ENCODE measurements around the gene ZSCAN30.

The ZSCAN30 gene

DNA sequence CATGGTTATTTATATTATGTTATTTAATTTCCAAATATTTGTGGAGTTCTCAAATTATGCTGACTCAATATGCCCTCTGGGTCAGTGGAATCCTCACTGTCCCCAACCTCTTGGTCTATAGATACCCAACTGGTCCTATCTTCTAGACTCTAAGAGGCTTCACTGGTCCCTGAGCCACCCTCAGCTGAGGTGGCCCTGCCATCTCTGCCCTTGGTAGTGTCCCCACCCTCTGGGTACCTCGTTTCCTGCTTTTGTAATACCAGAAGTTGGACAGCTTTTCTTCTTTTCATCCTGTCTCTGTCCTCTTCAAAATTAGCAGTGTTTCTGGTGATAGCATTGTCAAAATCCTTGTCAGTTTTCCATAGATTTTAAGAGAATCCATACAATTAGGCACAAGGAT, 11.9 kb downstream of the ZSCAN30 start:
- DNase-seq, result no peak

DNA sequence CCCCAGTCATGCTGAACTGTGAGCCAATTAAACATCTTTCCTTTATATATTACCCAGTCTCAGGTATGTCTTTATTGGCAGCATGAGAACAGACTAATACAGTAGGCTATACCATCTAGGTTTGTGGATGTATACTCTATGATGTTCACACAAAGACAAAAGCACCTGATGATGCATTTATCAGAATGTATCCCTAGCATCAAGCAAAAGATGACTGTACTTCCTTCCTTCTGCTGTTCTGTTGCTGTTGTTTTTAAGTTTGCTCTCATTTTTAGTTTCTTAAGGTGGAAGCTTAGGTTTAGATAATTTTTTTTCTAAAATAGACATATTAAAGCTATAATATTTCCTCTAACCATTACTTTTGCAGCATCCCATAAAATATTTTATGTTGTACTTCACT, 12.4 kb downstream of the ZSCAN30 start:
- no peak for DNase-seq

DNA sequence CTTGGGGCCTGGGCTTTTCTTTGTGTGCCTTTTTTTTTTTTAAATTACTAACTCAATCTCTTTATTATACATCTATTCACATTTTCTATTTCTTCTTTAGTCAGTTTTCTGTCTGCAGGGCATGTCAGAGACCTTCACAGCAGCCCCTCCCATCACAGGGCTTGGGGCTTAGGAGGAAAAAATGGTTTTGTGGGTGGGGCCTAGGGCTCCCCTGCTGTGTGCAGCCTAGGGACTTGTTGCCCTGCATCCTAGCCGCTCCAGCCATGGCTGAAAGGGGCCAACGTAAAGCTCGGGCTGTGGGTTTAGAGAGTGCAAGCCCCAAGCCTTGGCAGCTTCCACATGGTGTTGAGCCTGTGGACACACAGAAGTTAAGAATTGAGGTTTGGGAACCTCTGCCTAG, 13.8 kb downstream of the ZSCAN30 start:
- DNase-seq, result no peak

DNA sequence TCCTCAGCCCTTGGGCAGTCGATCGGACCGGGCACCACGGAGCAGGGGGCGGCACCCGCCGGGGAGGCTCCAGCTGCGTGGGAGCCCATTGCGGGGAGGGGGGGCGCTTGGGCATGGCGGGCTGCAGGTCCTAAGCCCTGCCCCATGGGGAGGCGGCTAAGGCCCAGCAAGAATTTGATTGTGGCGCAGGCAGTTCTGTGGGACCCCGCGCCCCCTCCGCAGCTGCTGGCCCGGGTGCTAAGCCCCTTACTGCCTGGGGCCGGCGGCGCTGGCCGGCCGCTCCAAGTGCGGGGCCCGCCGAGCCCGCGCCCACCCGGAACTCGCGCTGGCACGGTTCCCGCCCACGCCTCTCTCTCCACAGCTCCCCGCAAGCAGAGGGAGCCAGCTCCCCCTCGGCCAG, 18.4 kb downstream of the ZSCAN30 start:
- no peak for DNase-seq

DNA sequence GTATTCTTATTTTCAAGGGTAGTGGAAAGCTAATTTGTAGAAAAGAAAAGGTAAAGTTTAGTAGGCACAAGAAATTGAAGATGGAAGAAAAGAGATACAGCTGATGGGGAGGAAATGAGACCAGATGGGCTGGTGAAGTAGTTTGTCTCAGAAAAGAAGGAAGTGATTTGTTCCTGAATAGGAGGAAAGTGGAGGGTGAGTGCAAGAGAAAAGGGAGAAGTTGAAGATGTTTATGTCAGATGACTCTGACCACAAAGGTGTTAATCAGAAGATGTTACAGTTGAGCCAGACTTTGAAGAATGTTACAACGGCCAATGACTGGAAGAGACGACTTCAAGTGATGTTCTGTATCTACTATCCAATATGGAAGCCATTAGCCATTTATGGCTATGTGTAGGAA, 21.2 kb downstream of the ZSCAN30 start:
- no peak for DNase-seq

DNA sequence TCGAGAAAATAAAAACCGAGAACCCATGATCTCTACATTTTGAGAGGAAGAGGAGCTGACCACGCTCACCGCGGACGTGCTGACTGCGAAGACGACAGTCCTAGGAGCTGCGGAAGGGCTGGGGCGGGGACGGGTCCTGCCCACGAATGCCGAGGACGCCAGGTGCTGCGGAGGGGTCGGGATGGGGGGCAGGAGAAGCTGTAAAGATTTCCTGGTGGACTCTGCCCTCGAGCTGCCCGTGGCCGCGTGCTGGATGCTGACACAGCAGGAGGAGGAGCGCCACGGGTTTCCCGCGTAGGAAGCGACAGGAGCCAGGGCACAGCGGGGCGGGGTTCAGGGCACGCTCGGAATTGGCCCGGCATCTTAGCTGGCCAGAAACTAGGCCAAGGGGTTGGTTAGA, 22.2 kb downstream of the ZSCAN30 start:
- DNase-seq, result no peak

DNA sequence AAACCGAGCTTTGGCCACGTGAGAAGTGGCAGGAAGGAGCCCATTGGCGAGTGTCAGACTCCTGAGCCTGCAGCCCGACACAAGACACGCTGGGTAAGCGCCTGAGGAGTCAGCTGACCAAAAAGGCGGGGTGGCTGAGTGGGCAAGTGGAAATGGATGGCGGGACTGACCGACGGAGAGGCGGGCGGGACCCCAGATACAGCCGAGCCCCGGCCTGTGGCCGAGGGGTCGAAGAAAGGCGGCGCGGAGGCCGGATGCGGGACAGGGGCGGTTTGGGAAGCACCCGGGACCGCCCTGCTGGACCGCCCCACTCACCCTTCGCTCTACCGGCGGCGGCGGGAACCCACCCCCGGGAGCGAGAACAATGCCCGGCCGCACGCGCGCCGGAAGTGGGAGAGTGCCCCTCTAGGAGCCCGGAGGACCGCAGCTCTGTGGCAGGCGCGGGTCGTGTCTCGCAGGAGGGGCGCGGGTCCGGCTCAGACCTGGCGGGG, 22.8 kb downstream of the ZSCAN30 start:
- DNase-seq, result no peak

DNA sequence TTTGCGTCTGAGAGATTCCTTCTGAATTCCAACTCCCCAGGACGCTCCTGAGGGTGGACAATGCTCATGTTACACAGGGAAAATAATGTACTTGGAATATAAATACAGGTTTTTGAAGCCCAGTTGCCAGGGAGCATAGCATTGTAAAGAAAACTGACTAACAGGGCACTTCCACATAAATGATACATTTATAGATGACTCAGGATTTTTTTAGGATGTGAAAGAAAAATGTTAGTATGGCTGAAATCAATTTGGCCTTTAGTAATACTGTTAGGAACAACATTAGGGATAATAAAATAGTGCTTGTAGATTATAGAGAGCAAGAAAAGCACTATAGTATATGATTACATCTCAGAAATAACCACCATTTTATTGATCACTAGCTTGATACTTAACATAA, 25.6 kb downstream of the ZSCAN30 start:
- no peak for DNase-seq

DNA sequence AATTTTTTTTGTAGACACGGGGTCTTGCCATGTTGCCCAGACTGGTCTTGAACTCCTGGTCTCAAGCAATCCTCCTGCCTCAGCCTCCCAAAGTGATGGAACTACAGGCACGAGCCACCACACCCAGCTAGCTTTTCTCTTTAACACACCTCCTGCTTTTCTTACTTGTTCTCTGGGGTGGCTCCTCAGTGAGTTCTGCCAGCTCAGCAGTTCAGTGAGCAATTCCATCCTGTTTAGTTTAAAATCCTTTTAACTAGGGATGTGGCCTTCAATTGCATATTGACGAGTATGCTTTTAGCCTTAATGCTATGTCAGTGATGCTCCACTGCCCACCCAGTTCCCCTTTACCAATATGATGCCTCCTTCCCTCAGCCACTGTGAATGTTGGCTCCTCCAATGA, 33.1 kb downstream of the ZSCAN30 start:
- no peak for DNase-seq

DNA sequence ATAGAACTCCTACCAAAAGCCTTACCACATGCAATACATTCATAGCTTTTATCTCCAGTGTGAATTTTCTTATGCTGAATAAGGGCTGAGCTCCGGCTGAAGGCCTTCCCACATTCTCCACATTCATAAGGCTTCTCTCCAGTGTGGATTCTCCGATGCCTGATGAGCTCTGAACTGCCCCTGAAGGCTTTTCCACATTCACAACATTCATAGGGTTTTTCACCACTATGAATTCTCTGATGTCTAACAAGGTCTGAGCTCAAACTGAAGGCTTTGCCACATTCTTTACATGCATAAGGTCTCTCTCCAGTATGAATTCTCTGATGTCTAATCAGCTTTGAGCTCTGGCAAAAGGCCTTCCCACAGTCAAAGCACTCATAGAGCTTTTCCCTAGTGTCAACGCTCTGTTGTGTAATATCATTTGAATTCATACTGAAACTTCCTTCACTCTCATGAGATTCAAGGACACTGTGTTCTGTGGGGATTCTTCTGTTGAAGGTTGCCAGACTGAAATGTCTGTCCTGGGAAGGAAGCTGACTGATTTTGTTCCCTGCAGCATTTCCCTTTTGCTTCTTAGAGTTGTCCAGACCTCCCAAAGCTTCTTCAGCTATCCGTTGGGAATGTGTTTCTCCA, 36.3 kb downstream of the ZSCAN30 start:
- DNase-seq, result no peak

DNA sequence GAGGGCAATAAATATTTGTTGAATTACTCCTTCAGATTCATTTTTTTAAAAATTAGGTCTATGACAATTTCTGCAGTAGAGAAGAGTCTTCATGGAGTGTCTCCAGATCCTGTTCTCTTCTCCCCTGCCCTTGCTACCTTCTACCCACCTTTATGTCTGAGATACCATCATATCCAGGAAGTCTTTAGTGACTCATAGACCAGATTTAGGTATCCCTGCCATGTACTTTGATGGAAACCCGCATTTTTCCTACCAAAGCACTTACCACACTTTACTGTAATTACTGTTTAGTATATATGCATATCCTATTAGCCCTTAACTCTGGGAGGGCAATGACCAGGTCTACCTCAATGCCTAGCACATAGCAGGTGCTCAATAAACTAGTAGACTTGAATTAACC, 37.6 kb downstream of the ZSCAN30 start:
- DNase-seq, result no peak

DNA sequence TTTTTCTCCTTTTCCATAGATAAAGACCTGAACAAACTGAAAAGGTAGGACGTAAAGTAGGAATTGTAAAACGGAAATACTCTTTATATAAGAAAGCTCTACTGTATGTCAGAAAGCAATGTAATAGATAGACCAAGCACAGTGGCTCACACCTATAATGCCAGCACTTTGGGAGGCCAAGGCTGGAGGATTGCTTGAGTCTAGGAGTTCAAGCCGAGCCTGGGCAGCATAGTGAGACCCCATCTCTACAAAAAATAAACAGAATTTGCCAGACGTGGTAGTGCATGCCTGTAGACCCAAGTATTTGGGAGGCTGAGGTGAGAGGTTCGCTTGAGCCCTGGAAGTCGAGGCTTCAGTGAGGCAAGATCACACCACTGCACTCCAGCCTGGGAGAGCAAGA, 41.6 kb downstream of the ZSCAN30 start:
- DNase-seq, result no peak

DNA sequence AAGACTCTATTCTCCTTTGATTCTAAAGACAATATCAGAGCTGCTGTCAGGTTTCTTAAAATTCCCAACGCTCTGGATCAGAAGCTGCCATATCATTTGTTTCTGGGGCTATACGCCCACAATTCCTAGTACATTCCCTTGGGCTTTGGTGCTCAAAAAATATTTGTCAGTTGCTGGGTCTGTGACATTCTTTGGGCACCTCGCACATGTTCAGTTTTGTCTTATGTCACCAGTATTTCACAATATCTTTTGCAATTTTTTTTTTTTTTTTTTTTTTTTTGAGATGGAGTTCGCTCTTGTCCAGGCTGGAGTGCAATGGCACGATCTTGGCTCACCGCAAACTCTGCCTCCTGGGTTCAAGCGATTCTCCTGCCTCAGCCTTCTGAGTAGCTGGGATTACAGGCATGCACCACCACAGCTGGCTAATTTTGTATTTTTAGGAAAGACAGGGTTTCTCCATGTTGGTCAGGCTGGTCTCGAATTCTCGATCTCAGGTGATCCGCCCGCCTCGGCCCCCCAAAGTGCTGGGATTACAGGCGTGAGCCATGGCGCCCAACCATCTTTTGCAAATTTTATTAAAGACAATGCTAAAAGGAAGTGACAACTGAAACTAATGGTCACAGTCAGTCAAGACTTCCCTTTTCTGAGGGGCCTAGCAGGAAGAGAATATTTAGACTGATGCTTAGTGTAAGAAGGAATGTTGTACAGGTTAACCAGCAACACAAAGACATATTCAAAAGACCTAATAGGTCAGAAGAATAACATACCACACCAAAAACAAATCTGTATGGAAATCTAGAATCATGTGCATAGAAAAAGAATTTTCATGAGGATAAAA, 42.4 kb downstream of the ZSCAN30 start:
- no peak for DNase-seq

DNA sequence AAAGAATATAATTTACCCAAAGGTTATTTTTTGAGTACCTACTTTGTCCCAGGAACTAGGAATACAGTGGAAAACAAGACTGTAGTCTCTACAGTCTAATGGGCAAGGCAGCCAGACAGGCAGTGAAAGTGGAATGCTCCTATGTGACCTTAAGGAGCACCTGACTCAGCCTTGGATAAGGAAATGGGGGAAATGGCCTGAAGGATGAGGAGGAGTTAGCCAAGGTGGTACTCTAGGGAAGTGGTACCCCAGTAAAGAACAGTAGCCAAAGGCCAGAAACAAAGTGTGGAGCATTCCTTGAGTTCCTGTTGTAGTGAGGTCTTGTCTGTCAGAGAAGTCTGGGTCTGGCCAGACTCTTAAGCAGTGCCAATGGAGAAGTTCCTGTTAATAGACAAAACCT, 43.2 kb downstream of the ZSCAN30 start:
- no peak for DNase-seq

DNA sequence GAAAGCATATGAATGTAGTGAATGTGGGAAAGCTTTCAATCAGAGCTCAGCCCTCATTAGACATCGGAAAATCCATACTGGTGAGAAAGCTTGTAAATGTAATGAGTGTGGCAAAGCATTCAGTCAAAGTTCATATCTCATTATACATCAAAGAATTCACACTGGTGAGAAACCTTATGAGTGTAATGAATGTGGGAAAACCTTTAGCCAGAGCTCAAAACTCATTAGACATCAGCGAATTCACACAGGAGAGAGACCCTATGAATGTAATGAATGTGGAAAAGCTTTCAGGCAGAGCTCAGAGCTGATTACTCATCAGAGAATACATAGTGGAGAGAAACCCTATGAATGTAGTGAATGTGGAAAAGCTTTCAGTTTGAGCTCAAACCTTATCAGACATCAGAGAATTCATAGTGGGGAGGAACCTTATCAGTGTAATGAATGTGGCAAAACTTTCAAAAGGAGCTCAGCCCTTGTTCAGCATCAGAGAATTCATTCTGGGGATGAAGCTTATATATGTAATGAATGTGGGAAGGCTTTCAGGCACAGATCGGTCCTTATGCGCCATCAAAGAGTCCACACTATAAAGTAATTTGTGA, 44.2 kb downstream of the ZSCAN30 start:
- no peak for DNase-seq

DNA sequence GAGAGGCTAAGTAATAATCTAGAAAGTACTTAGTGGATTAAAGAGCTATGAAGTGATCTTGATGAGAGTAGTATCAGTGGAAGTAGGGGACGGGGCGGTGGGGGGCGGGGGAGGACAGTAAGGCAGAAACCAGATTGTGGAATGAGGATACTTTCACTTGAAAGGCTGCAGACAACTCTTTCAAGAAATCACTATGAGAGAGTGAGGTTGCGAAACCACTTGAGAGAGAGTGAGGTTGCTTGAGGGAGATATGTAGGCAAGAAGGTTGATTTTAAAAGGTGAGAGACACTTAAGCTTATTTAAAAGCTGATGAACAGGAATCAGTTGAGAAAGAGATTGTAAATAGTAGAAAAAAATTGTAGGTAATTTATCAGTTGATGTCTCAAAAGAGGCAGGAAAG, 45.4 kb downstream of the ZSCAN30 start:
- no peak for DNase-seq

DNA sequence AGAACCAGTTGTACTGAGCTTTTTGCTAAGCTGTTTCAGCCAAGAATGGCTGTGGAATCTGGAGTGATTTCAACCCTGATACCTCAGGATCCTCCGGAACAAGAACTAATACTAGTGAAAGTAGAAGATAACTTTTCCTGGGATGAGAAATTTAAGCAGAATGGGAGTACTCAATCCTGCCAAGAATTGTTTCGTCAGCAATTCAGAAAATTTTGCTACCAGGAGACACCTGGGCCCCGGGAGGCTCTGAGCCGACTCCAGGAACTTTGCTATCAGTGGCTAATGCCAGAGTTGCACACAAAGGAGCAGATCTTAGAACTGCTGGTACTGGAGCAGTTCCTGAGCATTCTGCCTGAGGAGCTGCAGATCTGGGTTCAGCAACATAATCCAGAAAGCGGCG, 47.6 kb downstream of the ZSCAN30 start:
- no peak for DNase-seq

DNA sequence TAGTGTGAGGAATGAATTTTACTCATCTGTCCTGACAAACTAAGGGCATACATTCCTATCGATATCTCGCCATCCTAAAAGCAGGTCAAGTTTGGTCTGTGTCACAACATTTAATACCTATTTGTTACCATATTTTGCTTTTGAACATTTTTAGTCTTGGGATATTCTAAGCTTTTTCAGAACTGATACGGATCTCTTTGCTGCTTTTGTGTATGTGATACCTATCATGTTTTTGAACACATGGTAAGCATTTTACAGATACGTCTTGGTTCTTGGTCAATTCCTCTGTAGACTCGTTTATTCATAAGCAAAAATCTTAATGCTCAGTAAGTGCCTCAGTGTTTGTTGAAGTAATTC, 48.6 kb downstream of the ZSCAN30 start:
- DNase-seq, result no peak

DNA sequence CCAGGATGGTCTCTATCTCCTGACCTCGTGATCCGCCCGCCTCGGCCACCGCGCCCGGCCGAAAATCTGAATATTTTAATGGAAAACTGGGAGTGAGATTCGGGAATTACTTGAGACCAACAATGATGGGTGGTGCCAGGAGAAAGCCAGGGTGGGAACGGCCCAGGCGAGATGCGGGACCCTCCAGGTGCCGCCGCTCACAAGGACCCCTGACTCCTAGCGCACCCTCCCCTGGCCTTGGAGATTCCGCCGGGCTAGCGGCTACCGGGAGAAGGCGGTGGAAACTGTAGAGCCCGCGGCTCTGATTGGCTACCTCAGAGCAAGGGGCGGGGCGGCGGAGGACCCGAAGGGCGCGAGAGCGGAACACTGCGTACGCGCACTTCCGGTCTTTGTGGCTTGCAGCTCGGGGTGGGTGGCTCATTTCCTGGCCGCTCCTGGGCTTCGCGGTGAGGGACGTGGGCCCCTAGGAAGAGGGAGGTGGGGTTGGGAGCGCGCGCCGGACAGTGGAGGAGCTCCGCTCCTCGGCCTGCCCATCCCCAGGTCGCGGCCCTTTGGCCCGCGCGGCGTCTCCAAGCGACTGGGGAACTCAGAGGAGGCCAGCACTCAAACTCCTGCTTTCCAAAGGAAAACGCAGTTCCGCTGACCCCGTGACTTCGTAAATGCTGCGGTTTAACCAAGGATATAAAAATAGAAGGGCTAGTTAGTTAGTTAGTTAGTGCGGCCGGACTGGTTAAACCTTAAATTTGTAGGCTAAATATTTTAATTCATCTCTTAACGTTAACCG, 49.2 kb downstream of the ZSCAN30 start, which contains the start of gene ZNF397:
Gene ZNF397, plus strand, starts transcription at position 371 of the 784 bp plus-strand sequence. CDS start 1,437 bp downstream, outside the sequence.
- peak; percentile 95 for DNase-seq

DNA sequence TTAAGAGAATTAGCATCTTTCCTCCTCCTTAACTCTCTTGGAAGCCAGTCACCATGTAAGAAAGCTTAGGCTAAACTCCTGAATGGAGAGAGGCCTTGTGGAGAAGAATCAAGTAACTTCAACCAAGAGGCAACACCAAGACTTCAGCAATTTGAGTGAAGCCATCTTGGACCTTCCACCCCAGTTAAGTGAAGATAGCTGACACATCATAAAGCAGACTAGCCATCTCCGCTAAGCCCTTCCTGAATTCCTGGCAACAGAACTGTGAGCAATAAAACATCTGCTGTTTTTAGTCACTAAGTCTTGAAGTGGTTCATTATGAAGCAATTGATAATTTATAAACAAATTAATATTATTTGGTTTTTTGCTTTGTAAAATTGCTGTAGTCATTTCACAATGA, 50.7 kb downstream of the ZSCAN30 start:
- no peak for DNase-seq

DNA sequence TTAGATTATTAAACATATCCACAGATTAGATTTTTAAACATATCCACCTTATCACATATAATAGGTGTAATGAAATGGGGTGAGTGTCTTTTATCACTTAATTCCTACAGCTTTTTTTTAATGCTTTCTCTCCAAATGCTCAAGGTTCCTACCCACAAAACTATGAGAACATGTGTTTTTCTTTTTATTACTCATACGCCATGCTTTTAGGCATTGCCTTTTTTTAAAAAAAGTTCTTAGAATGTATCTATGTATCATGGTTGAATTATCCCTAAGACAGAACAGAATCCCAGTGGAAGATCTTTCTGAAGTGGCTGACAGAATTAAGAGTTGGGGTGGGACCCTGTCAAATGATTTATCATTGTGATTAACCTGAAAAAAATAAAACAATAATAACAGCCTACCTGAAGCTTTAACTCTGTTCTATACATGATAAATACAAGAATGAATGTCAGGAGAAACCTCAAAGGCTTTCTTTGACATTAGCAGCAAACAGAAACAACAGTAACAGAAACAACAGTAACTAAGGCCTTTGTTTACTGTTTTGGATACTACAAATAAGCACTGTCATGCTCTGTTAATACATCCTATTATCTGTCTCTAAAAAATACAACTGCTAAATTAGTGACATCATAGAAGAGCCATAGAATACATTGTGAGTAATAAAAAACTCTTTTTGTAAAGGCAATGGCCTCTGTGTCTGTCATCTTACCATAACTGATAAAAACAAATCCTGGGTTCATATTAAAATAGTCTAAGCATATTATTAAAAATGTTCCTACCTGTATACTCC, 53.3 kb downstream of the ZSCAN30 start:
- DNase-seq, result peak; percentile 19

DNA sequence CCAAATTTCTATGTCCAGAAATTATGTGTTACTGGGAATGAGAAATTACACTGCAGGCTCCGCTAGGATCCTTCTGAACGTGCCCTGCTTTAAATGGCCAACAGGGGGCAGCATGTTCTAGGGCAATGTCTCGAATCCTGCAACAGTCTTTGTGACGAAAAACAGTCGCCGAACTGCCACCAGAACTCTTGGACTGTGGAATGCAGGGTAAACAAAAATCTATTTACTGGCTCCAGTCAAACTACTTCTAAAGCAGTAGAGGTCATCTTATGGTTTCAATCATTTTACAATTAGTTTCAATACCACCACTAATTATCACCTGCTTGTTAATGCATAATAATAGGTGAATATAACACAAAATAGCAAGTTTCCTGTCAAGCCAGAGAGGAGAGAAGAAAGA, 59.0 kb downstream of the ZSCAN30 start:
- DNase-seq, result peak; percentile 26

Measured in amniotic stem cell (primary cell).